Measurements from ENCODE around the gene KIAA0930. TPM values are rescaled to one million over a fixed set of nuclear protein-coding genes. Genes with fewer than 3 reads are reported as not detected.

The KIAA0930 gene
- polyA plus RNA-seq, 1 of the 3 experiments (the other 2 are of a cell fraction): 80.8 TPM

DNA sequence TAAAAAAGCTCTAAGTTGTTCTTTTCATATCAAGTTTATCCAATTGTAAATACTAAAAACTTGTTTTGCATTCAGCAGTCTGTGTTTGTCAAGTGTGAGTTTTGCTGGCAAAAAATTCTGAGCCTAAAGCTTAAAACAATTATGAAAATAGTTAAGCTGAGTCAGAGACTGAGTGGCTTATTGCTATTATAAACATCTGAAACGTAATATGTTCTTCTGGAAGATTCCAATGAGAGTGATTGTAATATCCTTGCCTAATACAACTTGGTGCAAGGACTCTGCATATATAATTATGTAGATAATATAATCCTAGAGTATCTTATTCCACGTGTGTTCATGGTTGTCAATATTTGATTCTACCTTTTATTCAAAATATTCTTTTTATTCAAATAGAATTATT lies 91.0 kb downstream of the KIAA0930 start:
- Histone ChIP-seq H4K20me1 (ENCODE audit: insufficient read depth) (no peaks in the 10 kb centered on the region), H3F3A (replicated peaks; ENCODE audit: insufficient read depth) (no peaks in the 10 kb centered on the region), H3K27me3 (ENCODE audit: insufficient read depth) (no peaks in the 10 kb centered on the region), H3K4me3 (ENCODE audit: low read depth in 2 of 2, low read length in 1 of 2) (no peak overlapping the region), H3K9me3 (no peaks in the 10 kb centered on the region), H3K36me3 (replicated peaks in 1 of 2; ENCODE audit: control insufficient read depth in 1 of 2, insufficient read depth in 2 of 2, low read length in 1 of 2) (peaks cover 10 to 19% of the 10 kb centered on the region in 2 experiments), H3K79me2 (ENCODE audit: insufficient read depth) (0 out of 2 replicates have a peak, but pooled peaks cover 5% of the 10 kb centered on the region), H3K9ac (no peak overlapping the region), H2AFZ (ENCODE audit: low read depth) (no peak overlapping the region), H3K27ac (ENCODE audit: low read depth in 2 of 2, low read length in 1 of 2) (no peak overlapping the region), H3K4me1 (ENCODE audit: control insufficient read depth in 1 of 2, insufficient read depth in 2 of 2, low read depth in 1 of 2, low read length in 1 of 2) (no peaks in the 10 kb centered on the region; a peak in 2 of 4 replicates), H3K4me2 (no peak overlapping the region), H3K9me2 (no peaks in the 10 kb centered on the region)
- ChIA-PET POLR2A (no interaction called here), CTCF (interaction anchor here (1.0 to 1.4 kb wide), 2 partner anchors 10 to 14 kb away, joined by 5 read pairs; partner anchors contain the start of gene NUP50)
- TF ChIP-seq TEAD4 (IDR thresholded peaks at IDR 0.05; ENCODE audit: borderline replicate concordance, insufficient read depth) (no peak), EP300 (IDR thresholded peaks at IDR 0.05; ENCODE audit: borderline replicate concordance in 1 of 2, low read depth in 1 of 2, low read length in 1 of 2) (no peak)
- WGBS (ENCODE audit: low lambda C conversion rate): 88% methylated on average over 2 of the region's 2 CpGs
- no peak for DNase-seq

DNA sequence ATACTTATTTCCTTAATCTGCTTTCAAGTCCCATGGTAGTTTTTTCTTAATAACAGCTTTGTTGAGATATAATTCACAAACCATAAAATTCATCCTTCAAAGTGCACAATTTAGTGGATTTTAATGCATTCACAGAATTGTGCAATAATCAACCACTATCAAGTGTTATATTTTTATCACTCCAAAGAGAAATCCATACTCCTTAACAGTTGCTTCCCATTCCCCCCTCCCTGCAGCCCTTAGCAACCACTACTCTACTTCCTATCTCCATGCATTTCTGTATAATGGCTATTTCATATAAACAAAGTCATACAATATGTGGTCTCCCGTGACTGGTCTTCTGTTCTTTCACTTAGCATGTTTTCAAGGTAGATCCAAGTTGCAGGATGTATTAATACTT lies 95.8 kb downstream of the KIAA0930 start:
- 100% methylated on average over 1 of the region's 1 CpG for WGBS (ENCODE audit: low lambda C conversion rate)
- H3K4me2 ChIP-seq: no peak overlapping the region
- no peaks in the 10 kb centered on the region for H3F3A ChIP-seq (replicated peaks; ENCODE audit: insufficient read depth)
- H2AFZ ChIP-seq (ENCODE audit: low read depth): no peak overlapping the region
- no peaks in the 10 kb centered on the region for H3K9me2 ChIP-seq
- H3K27me3 ChIP-seq (ENCODE audit: insufficient read depth): no peaks in the 10 kb centered on the region
- H3K79me2 ChIP-seq (ENCODE audit: insufficient read depth): no peaks in the 10 kb centered on the region
- no peaks in the 10 kb centered on the region for H4K20me1 ChIP-seq (ENCODE audit: insufficient read depth)
- no peak overlapping the region for H3K4me3 ChIP-seq (ENCODE audit: low read depth in 2 of 2, low read length in 1 of 2)
- H3K27ac ChIP-seq (ENCODE audit: low read depth in 2 of 2, low read length in 1 of 2): no peak overlapping the region
- POLR2A ChIA-PET: no interaction called here
- H3K9ac ChIP-seq: no peak overlapping the region
- no peaks in the 10 kb centered on the region for H3K9me3 ChIP-seq
- CTCF ChIA-PET: no interaction called here
- no peak for DNase-seq
- TF ChIP-seq SIN3A (IDR thresholded peaks at IDR 0.05; ENCODE audit: borderline replicate concordance, low read depth, low read length) (no peak), ELF1 (IDR thresholded peaks at IDR 0.05) (no peak), TEAD4 (IDR thresholded peaks at IDR 0.05; ENCODE audit: borderline replicate concordance, insufficient read depth) (no peak), POLR2AphosphoS5 (IDR thresholded peaks at IDR 0.05; ENCODE audit: low read depth, low read length) (no peak), RFX5 (IDR thresholded peaks at IDR 0.05; ENCODE audit: low read length) (no peak), FOXJ3 (CRISPR knock-in tag; IDR thresholded peaks at IDR 0.05) (no peak), FOXM1 (IDR thresholded peaks at IDR 0.05; ENCODE audit: low read depth) (no peak), TAF1 (IDR thresholded peaks at IDR 0.05; ENCODE audit: borderline replicate concordance, low read depth, low read length) (no peak)
- TF ChIP-seq, protein P1, sequence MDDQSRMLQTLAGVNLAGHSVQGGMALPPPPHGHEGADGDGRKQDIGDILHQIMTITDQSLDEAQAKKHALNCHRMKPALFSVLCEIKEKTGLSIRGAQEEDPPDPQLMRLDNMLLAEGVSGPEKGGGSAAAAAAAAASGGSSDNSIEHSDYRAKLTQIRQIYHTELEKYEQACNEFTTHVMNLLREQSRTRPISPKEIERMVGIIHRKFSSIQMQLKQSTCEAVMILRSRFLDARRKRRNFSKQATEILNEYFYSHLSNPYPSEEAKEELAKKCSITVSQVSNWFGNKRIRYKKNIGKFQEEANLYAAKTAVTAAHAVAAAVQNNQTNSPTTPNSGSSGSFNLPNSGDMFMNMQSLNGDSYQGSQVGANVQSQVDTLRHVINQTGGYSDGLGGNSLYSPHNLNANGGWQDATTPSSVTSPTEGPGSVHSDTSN (IDR thresholded peaks at IDR 0.05): no peak
- no peaks in the 10 kb centered on the region for H3K4me1 ChIP-seq (ENCODE audit: control insufficient read depth in 1 of 2, insufficient read depth in 2 of 2, low read depth in 1 of 2, low read length in 1 of 2)
- peaks cover 10 to 24% of the 10 kb centered on the region in 2 experiments for H3K36me3 ChIP-seq (replicated peaks in 1 of 2; ENCODE audit: control insufficient read depth in 1 of 2, insufficient read depth in 2 of 2, low read length in 1 of 2)

DNA sequence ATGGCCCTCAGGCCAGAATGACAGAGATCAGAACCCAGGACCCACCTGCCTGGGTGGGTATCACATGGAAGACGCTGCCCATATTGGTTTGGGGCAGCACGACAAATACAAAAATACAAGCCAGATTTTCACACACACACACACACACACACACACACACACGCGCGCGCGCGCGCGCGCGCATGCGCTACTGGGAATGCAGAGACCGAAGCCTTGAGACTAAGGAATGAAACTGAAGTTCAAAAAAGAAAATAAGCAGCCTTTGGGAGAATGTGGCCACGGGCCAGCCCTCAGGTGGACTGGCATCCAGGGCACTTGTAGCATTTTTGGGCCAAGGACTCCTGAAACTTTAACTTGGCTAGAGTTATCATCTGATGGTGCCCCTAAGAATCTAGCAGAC lies 98.3 kb downstream of the KIAA0930 start:
- ChIA-PET POLR2A (interaction anchor here (0.6 to 0.7 kb wide), 2 partner anchors 20 to 461 kb away, joined by 3 read pairs; no protein-coding TSS in a partner anchor), CTCF (no interaction called here)
- Histone ChIP-seq H3K27me3 (ENCODE audit: insufficient read depth) (no peaks in the 10 kb centered on the region), H3F3A (replicated peaks; ENCODE audit: insufficient read depth) (no peaks in the 10 kb centered on the region), H3K9me3 (no peaks in the 10 kb centered on the region), H3K4me2 (no peak overlapping the region), H4K20me1 (ENCODE audit: insufficient read depth) (no peaks in the 10 kb centered on the region), H3K79me2 (ENCODE audit: insufficient read depth) (no peaks in the 10 kb centered on the region), H3K27ac (ENCODE audit: low read depth in 2 of 2, low read length in 1 of 2) (no peak overlapping the region), H3K4me3 (ENCODE audit: low read depth in 2 of 2, low read length in 1 of 2) (no peak overlapping the region), H3K4me1 (ENCODE audit: control insufficient read depth in 1 of 2, insufficient read depth in 2 of 2, low read depth in 1 of 2, low read length in 1 of 2) (no peaks in the 10 kb centered on the region), H3K9ac (no peak overlapping the region), H3K36me3 (replicated peaks in 1 of 2; ENCODE audit: control insufficient read depth in 1 of 2, insufficient read depth in 2 of 2, low read length in 1 of 2) (peaks cover 0 to 8% of the 10 kb centered on the region in 2 experiments), H2AFZ (ENCODE audit: low read depth) (no peak overlapping the region), H3K9me2 (no peaks in the 10 kb centered on the region)
- WGBS (ENCODE audit: low lambda C conversion rate): 79% methylated on average over 15 of the region's 15 CpGs
- DNase-seq: no peak
- no peak for TF ChIP-seq CHD2 (IDR thresholded peaks at IDR 0.05; ENCODE audit: low read length, partially characterized antibody)
- TF ChIP-seq EP300 (IDR thresholded peaks at IDR 0.05; ENCODE audit: borderline replicate concordance in 1 of 2, low read depth in 1 of 2, low read length in 1 of 2): no peak
- TF ChIP-seq SMC3 (IDR thresholded peaks at IDR 0.05; ENCODE audit: low read depth, low read length): no peak
- TF ChIP-seq RCOR1 (IDR thresholded peaks at IDR 0.05; ENCODE audit: low read length): no peak
- no peak for TF ChIP-seq FOXM1 (IDR thresholded peaks at IDR 0.05; ENCODE audit: low read depth)
- TF ChIP-seq JUND (IDR thresholded peaks at IDR 0.05): no peak
- TF ChIP-seq NRF1 (IDR thresholded peaks at IDR 0.05; ENCODE audit: low read depth, low read length): no peak
- no peak for TF ChIP-seq YY1 (IDR thresholded peaks at IDR 0.05; ENCODE audit: low read depth)
- TF ChIP-seq, protein P1 (IDR thresholded peaks at IDR 0.05): no peak
- no peak for TF ChIP-seq NFIC (IDR thresholded peaks at IDR 0.05; ENCODE audit: borderline replicate concordance)
- no peak for TF ChIP-seq RFX5 (IDR thresholded peaks at IDR 0.05; ENCODE audit: low read length)
- no peak for TF ChIP-seq POLR2AphosphoS5 (IDR thresholded peaks at IDR 0.05; ENCODE audit: low read depth, low read length)
- TF ChIP-seq ELF1 (IDR thresholded peaks at IDR 0.05): no peak
- TF ChIP-seq, protein P2, sequence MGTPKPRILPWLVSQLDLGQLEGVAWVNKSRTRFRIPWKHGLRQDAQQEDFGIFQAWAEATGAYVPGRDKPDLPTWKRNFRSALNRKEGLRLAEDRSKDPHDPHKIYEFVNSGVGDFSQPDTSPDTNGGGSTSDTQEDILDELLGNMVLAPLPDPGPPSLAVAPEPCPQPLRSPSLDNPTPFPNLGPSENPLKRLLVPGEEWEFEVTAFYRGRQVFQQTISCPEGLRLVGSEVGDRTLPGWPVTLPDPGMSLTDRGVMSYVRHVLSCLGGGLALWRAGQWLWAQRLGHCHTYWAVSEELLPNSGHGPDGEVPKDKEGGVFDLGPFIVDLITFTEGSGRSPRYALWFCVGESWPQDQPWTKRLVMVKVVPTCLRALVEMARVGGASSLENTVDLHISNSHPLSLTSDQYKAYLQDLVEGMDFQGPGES (IDR thresholded peaks at IDR 0.05; ENCODE audit: low read depth, low read length): no peak
- no peak for TF ChIP-seq FOSL2 (IDR thresholded peaks at IDR 0.05; ENCODE audit: borderline replicate concordance, low read depth)
